OCI-M1 (cell line): Measurements from ENCODE around the gene CAMKMT.

Source experiments
- DNase-seq: peaks from one replicate; lab custom pipeline; 2025; lab: John Stamatoyannopoulos, UW

The CAMKMT gene

GRCh38 chr2:44772131-44772530, 410.4 kb downstream of the CAMKMT start:
- DNase-seq = no peak

GRCh38 chr2:44772669-44773378, 411.1 kb downstream of the CAMKMT start:
- DNase-seq = no peak

DNA sequence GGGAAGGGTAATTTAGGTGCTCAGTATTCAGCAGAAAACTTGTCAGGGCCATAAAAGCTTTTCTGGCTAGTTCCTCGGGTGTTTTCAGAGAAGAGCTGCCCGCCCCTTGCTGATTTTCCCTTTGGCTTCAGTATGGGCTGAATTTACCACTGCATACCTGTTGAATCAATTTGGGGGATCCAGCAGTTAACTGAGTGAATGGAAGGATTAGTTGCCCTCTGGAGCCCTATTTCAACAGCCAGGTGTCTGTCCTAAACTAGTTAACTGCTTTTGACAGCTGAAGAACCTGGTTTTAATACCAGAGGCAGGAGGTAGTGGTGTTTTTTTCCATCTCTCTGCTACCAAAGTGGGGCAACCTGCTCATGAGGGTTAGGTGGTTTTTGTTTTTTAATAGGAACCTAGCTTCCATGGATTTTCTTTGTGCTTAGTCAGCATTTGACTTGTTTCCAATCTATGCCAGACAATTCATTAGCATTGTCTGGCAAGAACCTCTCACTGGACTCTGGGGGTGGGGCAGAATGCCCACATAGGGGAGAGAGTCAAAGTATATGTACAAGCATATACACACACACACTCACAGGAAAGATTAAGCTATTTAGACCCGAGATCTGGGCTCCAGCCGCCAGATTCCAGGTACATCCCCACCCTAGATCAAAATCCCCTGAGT, 413.2 kb downstream of the CAMKMT start:
- no peak for DNase-seq

GRCh38 chr2:44777036-44777435, 415.3 kb downstream of the CAMKMT start:
- no peak for DNase-seq

DNA sequence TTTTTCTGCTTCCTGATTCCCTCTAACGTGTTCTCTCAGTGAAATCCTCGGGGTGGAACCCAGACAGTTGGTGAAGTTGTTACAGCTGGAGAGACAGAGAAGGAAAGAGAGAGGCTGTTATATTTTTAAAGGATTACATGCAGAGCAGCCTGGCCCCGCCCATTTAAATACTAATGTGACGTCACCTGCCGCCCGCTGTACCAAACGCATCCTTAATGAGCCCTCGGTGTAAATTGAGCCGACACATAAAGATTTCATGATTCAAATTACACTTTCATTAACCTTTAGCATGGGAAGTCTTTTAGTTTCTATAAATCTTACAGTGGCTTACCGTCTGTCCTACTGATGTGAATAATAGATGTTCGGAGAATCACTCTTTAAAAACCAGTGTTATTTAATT, 415.8 kb downstream of the CAMKMT start:
- DNase-seq = no peak

DNA sequence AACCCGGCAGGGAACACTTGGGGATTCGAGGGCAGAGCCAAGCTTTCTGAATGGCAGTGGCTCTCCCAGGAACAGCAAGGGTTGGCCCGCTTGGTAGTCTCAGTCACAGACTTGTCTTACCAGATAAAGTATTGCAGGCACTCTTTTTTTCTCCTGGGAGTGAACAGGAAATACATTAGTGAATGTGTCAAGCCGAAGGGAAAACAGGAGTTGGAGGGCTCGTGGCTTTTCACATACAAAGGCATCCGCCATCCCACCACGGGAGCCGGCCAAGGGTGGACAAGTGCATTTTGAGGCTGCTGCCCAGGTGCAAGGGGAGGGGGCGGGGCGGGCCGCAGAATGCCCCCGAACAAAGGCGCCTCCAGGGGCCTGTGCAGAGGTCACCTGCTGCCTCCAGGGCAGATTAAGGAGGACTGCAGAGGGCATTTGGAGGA, 416.5 kb downstream of the CAMKMT start:
- no peak for DNase-seq

DNA sequence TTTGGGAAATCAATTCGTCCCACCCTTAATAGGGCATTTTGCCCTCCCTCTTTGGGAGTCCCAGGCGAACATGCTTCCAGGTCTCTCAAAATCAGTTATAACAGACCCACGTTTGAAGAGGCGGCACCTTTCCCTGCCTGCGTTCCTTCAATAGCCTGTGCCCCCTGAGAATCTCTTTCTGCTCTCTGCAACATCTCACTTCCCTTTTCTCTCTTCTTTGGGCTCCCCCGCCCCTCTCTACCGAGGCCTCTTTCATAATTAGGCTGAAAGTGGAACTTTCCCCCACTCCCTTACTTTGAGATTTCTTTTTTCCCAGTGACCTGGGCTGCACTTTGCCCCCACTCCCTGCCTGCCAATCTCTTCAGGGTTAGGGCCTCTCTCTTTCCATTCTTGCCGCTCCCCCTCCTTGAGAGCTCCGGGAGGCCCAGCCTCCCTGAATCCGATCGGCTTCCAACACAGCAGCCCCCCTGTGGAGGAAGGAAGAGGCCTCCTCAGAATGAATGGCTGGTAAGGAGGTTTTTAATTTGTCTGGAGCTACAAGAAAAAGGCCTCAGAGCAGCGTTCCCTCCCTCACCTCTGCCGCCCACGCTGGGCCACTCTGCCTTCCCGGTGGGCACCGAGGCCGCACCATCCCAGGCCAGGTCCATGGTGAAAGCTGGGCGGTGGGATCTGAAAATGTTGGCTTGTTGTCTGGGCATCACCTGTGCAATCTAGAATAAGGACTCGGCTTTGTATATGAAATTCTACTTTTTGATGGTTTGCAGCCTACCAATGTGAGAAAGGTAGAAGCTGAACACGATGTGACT, 417.1 kb downstream of the CAMKMT start:
- peak; percentile 77 for DNase-seq

DNA sequence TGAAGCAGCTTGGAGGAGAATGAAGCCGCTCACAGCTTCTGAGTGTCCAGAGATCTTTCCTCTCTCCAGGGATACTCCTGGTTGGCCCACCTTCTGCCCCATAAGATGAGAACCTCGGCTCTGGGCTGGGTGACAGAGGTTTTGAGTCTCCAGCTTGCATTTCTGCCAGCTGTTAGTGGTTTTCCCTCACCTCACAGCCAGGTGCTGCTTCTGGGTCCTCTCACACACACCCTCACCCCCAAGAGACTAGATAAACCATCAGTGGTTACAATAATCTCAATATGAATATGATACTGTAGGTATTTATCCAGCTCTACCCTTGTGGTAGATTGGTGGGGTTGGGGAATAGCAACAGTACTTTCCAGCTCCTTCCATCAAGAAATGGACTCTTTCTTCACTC, 418.0 kb downstream of the CAMKMT start:
- no peak for DNase-seq

GRCh38 chr2:44780406-44780805, 418.7 kb downstream of the CAMKMT start:
- DNase-seq = no peak

DNA sequence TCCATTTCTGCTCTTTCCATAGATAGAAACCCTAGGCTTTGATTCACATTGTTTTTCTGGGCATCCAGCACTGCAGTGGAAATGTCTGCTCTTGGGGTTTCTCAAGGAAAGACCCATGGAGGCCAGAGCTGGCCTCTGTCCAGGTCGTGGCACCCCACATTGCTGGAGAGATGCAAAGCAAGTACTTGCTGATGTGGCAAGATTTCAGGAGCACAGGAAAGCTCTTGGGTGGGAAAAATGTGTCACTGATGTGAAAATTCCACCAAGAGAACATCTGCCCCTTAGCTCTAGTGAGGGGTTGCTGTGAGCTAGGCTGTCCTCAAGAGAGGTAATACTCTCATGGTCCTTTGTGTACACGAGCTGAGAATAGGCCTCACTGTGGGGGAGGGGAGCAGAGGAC, 423.7 kb downstream of the CAMKMT start:
- no peak for DNase-seq

DNA sequence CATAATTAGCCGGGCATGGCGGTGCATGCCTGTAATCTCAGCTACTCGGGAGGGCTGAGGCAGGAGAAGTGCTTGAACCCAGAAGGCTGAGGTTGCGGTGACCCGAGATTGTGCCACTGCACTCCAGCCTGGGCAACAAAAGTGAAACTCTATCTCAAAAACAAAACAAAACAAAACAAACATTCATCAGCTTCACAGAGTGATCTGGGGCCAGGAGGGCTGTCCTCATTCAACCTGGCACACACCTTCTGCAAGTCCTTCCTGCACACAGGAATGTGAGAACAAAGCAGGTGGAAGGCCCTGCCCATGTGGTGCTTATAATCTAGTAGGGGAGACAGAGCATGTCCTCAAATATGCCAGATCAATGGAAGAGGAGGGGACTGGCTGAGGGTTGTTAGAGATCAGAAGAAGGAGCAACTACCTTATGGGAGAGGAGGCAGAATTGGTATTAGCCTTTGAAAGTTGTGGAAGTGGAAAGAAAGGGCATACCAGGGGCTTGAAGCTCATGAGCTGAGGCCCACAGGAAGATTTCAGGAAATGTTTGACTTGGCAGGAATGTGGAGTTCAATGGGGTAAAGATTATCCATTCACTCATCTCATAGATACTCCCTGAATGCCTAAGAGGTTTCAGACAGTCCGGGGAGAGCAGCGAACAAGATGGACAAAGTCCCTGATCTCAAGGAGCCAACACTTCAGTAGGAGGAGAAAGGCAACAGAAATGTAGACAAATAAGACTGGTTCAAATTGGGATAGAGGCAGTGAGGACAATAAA, 424.5 kb downstream of the CAMKMT start:
- no peak for DNase-seq

GRCh38 chr2:44786817-44787214, 425.1 kb downstream of the CAMKMT start:
- no peak for DNase-seq

GRCh38 chr2:44787663-44788062, 425.9 kb downstream of the CAMKMT start:
- no peak for DNase-seq

DNA sequence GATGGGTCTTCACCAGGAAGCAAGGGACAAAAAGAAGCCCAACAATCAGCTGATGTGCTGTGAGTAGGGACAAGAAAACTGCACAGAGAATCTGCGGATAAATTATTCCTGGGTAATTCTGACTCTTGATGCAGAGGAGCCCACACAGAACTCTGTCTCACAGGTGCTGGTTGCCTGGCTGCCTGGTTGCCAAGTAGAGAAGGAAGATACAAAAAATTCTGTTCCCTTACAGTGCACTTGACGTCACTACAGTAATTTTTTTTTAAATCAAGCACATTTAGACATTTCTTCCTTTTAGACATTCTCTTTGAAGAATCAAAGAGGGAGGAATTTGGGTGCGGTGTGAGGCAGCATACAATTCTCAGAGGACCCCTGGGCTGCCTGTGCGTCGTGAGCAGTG, 427.7 kb downstream of the CAMKMT start:
- no peak for DNase-seq

DNA sequence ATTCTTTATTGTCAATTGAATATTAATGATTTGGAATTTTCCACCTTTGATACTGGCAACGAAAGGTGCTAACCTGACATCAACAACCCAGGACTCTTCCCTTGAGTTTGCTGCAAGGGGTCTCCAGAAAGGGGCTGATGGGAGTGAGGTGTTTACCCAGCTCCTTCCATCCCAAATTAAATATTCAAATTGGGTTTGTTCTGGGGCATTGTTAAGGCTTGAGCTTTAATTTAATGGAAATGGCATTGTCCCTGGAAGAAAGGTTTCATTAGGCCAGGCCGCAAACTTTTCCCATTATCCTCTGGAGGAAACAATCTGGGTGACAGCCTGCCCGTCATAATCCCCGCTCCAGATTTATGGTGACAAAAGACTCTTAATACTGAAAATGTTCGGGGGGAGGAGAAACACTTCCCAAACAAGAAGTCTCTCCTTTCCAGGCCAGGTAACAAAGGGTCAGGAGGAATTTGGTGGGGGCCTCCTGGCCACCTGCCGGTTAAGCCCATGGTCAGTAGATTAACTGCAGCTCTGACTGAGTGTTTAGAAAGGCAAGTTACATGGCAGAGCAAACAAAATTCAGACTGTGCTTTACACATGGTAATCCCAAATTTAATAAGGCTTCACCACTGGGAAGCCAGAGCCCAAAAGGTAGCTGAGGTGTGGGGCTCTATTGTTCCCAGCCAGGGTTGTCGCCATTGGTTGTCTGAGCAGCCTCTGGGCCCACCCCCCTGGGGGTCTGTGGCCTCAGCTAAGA, 428.4 kb downstream of the CAMKMT start:
- no peak for DNase-seq

- peak; percentile 27 for DNase-seq
Measured at GRCh38 chr2:44793322-44793870, 431.6 kb downstream of the CAMKMT start.

- no peak for DNase-seq
Measured at GRCh38 chr2:44796771-44797170, 435.0 kb downstream of the CAMKMT start.

DNA sequence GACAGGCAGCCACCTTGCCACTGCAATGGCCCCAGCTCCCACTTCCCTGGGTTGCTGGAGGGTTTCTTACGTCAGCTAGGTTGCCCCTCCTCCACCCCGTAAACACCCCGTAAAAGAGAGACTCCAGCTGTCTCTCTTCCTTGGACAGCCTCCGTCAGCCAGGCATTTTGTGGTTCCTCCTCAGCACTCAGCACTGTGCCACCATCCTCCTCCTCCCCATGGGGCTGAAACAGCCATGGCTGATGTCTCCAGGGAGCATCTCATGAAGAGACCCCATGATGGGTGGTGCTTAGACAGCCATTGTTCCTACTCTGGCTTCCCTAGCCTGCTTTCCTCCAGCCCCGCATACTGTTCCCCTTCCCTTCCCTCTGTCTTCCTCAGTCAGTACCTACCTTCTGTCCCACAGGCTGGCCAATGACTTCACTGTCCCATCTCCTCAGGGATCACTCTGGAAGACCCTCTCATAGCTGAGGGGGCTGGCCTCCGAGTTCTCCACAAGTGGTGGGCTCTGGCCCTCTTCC, 436.5 kb downstream of the CAMKMT start:
- DNase-seq = no peak

DNA sequence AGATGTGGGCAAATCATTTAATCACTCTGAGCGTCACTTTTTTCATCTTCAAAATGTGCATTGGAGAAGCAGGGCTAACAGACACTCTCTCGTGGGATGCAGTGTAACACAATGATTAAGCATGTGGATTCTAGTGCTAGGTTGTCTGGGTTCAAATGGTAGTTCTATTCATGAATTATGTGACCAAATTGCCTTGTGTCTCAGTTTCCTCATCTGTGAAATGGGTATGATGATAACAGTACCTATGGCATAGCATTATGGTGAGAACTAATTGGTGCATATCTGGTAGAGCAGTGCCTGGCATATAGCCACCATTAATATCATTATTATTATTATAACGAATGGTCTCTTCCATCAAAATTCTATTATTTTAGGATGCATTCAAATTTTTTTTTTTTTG, 437.4 kb downstream of the CAMKMT start:
- DNase-seq = no peak

GRCh38 chr2:44799754-44800153, 438.0 kb downstream of the CAMKMT start:
- DNase-seq = no peak

DNA sequence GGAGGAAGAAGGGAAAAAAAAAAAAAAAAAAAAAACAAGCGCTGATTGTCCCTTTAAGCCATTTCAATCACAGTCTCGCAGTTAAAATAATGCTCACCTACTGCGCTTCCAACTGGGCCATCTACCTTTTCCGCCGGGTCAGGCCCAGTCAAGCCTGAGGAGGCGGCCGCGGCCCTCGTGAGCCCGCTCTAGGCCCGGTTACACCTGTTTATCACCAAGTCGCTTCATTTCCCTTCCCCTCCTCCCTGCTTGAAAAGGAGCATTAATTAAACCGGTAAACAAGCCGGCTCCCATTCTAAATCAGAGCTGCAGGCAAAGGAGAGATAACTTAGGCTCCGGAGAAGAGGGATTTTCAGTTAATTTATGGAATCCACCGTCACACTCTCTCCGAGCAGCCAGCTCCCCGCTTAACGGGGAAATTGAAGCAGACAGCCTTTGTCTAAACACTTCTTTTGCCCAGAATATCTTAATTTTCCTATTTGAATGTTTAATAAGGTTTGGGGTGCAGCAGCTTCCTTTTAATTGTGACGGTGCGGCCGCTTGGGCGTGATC, 439.6 kb downstream of the CAMKMT start:
- DNase-seq = no peak
